K562 (cell line): ENCODE results near the gene TPX2. TPM values are rescaled to one million over a fixed set of nuclear protein-coding genes. Genes with fewer than 3 reads are reported as not detected.

Experiments used
- ATF1 ChIP-seq, 2 experiments: fragments of 450-650 bp in 1 of 2; IDR thresholded peaks; 2 replicates each; pipeline ENCODE4 v1.6.1; 2016; ENCODE audit warnings: missing compliant biosample characterization in 1 of 2, missing genetic modification characterization in 1 of 2
- ATF7 ChIP-seq: fragments of 450-650 bp; IDR thresholded peaks from 2 replicates; pipeline ENCODE4 v1.7.1; 2014; ENCODE audit warnings: mild to moderate bottlenecking, moderate library complexity
- CBX5 ChIP-seq: IDR thresholded peaks from 2 replicates; pipeline ENCODE4 v1.6.1; 2014; ENCODE audit warnings: low read depth, borderline replicate concordance
- CEBPG ChIP-seq, 3 experiments: fragments of 200-800 bp in 1 of 3; sonication (Bioruptor generic) in 1 of 3; sonication (generic) in 1 of 3; formaldehyde crosslinking in 1 of 3; IDR thresholded peaks in 2 of 3; conservative IDR thresholded peaks in 1 of 3; 2 replicates each; pipeline versions ENCODE4 v1.6.1 to v1.8.0; 2016 to 2022; ENCODE audit warnings: missing compliant biosample characterization in 2 of 3, missing genetic modification characterization in 2 of 3, mild to moderate bottlenecking in 1 of 3, missing genetic modification reagents in 1 of 3
- CXXC5 ChIP-seq: fragments of 250-450 bp; sonication (Bioruptor Pico); IDR thresholded peaks from 2 replicates; pipeline ENCODE4 v1.8.0; 2022; ENCODE audit warnings: inconsistent platforms, mild to moderate bottlenecking, moderate library complexity
- EZH2 ChIP-seq: IDR thresholded peaks from 2 replicates; pipeline ENCODE4 v1.6.1; 2012; ENCODE audit warnings: low read depth, mild to moderate bottlenecking, inconsistent platforms, low read length, borderline replicate concordance
- IFI16 ChIP-seq: fragments of 250-450 bp; sonication (Bioruptor Pico); IDR thresholded peaks from 2 replicates; pipeline ENCODE4 v2.1.2; 2022; ENCODE audit warnings: mild to moderate bottlenecking, inconsistent platforms
- JUN ChIP-seq, 2 experiments: sonication (generic) in 1 of 2; formaldehyde crosslinking in 1 of 2; IDR thresholded peaks; 2 replicates each; pipeline versions ENCODE4 v1.6.1 to v1.8.0; 2012 to 2022; ENCODE audit warnings: borderline replicate concordance in 2 of 2, mild to moderate bottlenecking in 2 of 2, improper control_type of control experiment in 1 of 2, low read depth in 1 of 2, low read length in 1 of 2, missing genetic modification reagents in 1 of 2
- JUND ChIP-seq, 2 experiments: IDR thresholded peaks; 2 replicates in 1 of 2; 3 replicates in 1 of 2; pipeline ENCODE4 v1.6.1; 2011; ENCODE audit warnings: borderline replicate concordance in 2 of 2, low read depth in 2 of 2, low read length in 2 of 2, improper control_type of control experiment in 1 of 2, missing biosample characterization in 1 of 2, missing genetic modification characterization in 1 of 2, missing genetic modification reagents in 1 of 2
- LCOR ChIP-seq: sonication (generic); formaldehyde crosslinking; IDR thresholded peaks from 2 replicates; pipeline ENCODE4 v1.8.0; 2022; ENCODE audit warnings: mild to moderate bottlenecking, missing genetic modification reagents
- POLR2B ChIP-seq: fragments of 450-650 bp; IDR thresholded peaks from 2 replicates; pipeline ENCODE4 v1.6.1; 2018; ENCODE audit warnings: low read depth; ENCODE audit not compliant: partially characterized antibody
- PURB ChIP-seq: sonication (generic); formaldehyde crosslinking; IDR thresholded peaks from 2 replicates; pipeline ENCODE4 v1.9.0; 2021; ENCODE audit warnings: low read depth, mild to moderate bottlenecking, missing genetic modification reagents
- RBM34 ChIP-seq: fragments of 200-400 bp; formaldehyde crosslinking; IDR thresholded peaks from 2 replicates; pipeline ENCODE4 v1.6.1; 2018; ENCODE audit warnings: low read length, borderline replicate concordance; ENCODE audit not compliant: insufficient read depth
- RFX5 ChIP-seq: IDR thresholded peaks from 2 replicates; pipeline ENCODE4 v1.6.1; 2011; ENCODE audit warnings: low read depth, mild to moderate bottlenecking, improper control_type of control experiment, low read length
- RUNX1 ChIP-seq: sonication (generic); IDR thresholded peaks from 2 replicates; pipeline ENCODE4 v1.6.1; 2016; ENCODE audit warnings: antibody characterized with exemption, low read depth
- U2AF2 ChIP-seq: fragments of 200-400 bp; formaldehyde crosslinking; optimal IDR thresholded peaks from 2 replicates; pipeline ENCODE3; 2017; ENCODE audit warnings: low read depth, mild to moderate bottlenecking, low read length
- ZBTB17 ChIP-seq: fragments of 450-650 bp; formaldehyde crosslinking; IDR thresholded peaks from 2 replicates; pipeline ENCODE4 v1.4.0; 2020; ENCODE audit warnings: mild to moderate bottlenecking
- ZNF282 ChIP-seq: sonication (generic); formaldehyde crosslinking; IDR thresholded peaks from 2 replicates; pipeline ENCODE4 v1.8.1; 2023; ENCODE audit warnings: missing genetic modification reagents
- polyA plus RNA-seq, 8 experiments: library from polyadenylated mRNA; depleted of rRNA in 4 of 8; stranded (reverse) in 5 of 8; unstranded in 3 of 8; fragments of >200 nt; fragmentation: Nextera tagmentation in 2 of 8; fragmentation: Illumina TruSeq in 1 of 8; extraction: Ambion mirVana in 2 of 8; extraction: Trizol in 1 of 8; gene quantifications; 2 replicates each; pipeline versions ENCODE4 v1.2.1 to v1.2.3, GENCODE V29; 2011 to 2014; ENCODE audit warnings: inconsistent platforms in 1 of 8, missing spikeins in 1 of 8
- total RNA-seq, 7 experiments: library from RNA; depleted of rRNA in 6 of 7; stranded (reverse); fragments of >200 nt in 6 of 7; fragmentation: Illumina TruSeq in 2 of 7; extraction: Trizol in 2 of 7; gene quantifications; 2 replicates each; pipeline versions ENCODE4 v1.2.1 to v1.2.3, GENCODE V29; 2011 to 2021; ENCODE audit warnings: low replicate concordance in 1 of 7
- TF ChIP-seq, protein P1 (sequence below): fragments of 250-450 bp; sonication (Bioruptor Pico); IDR thresholded peaks from 2 replicates; pipeline ENCODE4 v1.9.0; 2021; ENCODE audit warnings: mild to moderate bottlenecking, inconsistent platforms
- TF ChIP-seq, protein P2 (sequence below): fragments of 250-450 bp; sonication (Bioruptor Pico); IDR thresholded peaks from 2 replicates; pipeline ENCODE4 v1.8.0; 2021; ENCODE audit warnings: moderate library complexity, mild to moderate bottlenecking, inconsistent platforms

TPX2 gene
- total and polyA plus RNA-seq, 9 of the 15 experiments (the other 6 are each of a cell fraction or from before 2014, with no cell fraction given) = 48.0 to 241 (median 133) TPM

DNA sequence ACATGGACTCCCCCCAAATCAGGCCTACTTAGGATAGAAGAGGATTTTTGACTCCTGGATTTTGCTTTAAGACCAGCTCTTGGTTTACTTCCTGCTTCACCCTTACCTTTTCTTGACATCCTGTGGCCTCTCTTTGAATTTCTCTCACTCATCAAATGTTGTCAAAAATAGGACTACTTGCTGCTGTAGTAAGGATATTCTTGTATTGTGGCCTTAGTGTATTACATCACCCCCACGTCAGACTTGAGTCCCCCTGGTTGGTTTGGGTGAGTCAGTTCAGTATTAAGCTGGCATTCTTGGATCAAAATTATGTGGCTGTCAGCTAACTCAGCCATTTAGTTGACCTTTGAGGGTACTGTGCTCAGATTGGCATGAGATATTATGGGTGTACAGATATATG is 1.1 kb downstream of the TPX2 start (continued):
- TF ChIP-seq ZBTB17 (CRISPR knock-in tag) (no peak), IFI16 (CRISPR knock-in tag) (no peak), POLR2B (no peak), CBX5 (no peak), ATF7 (peak; percentile 36; the same call in 1 of the 2 replicates), ATF1 (CRISPR knock-in tag; IDR thresholded peaks at IDR 0.05) (no peak), ATF1 (tag; IDR thresholded peaks at IDR 0.05) (peak; percentile 81), ZNF282 (CRISPR knock-in tag) (no peak), LCOR (0 out of 2 replicates have a peak, but pooled peaks have one; percentile 21), PURB (no peak), RFX5 (no peak), RBM34 (no peak), CEBPG (CRISPR knock-in tag; IDR thresholded peaks at IDR 0.05) (no peak), CEBPG (tag; conservative IDR thresholded peaks at IDR 0.05 in 1 of 2, IDR thresholded peaks at IDR 0.05 in 1 of 2) (peak; percentile 45 to 82; a peak in 3 of 4 replicates), CXXC5 (CRISPR knock-in tag) (no peak), EZH2 (no peak), RUNX1 (no peak), JUND (IDR thresholded peaks at IDR 0.05; ENCODE audit: borderline replicate concordance, low read depth, low read length) (peak; percentile 39; the same call in 1 of the 2 replicates), JUND (tag; IDR thresholded peaks at IDR 0.05; ENCODE audit: borderline replicate concordance, low read depth, low read length) (0 out of 3 replicates have a peak, but pooled peaks have one; percentile 23), JUN (IDR thresholded peaks at IDR 0.05; ENCODE audit: borderline replicate concordance, low read depth, low read length) (peak; percentile 31; the same call in 1 of the 2 replicates), JUN (CRISPR knock-in tag; IDR thresholded peaks at IDR 0.05; ENCODE audit: borderline replicate concordance) (no peak), U2AF2 (no peak)
- TF ChIP-seq, protein P1, sequence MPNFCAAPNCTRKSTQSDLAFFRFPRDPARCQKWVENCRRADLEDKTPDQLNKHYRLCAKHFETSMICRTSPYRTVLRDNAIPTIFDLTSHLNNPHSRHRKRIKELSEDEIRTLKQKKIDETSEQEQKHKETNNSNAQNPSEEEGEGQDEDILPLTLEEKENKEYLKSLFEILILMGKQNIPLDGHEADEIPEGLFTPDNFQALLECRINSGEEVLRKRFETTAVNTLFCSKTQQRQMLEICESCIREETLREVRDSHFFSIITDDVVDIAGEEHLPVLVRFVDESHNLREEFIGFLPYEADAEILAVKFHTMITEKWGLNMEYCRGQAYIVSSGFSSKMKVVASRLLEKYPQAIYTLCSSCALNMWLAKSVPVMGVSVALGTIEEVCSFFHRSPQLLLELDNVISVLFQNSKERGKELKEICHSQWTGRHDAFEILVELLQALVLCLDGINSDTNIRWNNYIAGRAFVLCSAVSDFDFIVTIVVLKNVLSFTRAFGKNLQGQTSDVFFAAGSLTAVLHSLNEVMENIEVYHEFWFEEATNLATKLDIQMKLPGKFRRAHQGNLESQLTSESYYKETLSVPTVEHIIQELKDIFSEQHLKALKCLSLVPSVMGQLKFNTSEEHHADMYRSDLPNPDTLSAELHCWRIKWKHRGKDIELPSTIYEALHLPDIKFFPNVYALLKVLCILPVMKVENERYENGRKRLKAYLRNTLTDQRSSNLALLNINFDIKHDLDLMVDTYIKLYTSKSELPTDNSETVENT (CRISPR knock-in tag) = no peak
- TF ChIP-seq, protein P2, sequence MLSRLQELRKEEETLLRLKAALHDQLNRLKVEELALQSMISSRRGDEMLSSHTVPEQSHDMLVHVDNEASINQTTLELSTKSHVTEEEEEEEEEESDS (CRISPR knock-in tag) = no peak
